SK-N-SH (cell line): Measurements from ENCODE around the gene TPO. TPM values are rescaled to one million over a fixed set of nuclear protein-coding genes. Genes with fewer than 3 reads are reported as not detected.

Experiments used
- CTCF ChIA-PET: fragments of 300-600, 350-600 bp; formaldehyde crosslinking; extraction: SDS; loops from one replicate; lab custom pipeline; 2021; lab: Yijun Ruan, JAX
- POLR2A ChIA-PET: fragments of 350-600 bp; sonication (Branson Sonifier 250); formaldehyde crosslinking; extraction: SDS; loops from one replicate; lab custom pipeline; 2020; ENCODE audit warnings: antibody characterized with exemption, inconsistent platforms; lab: Yijun Ruan, JAX
- DNase-seq: peaks from one replicate; pipeline ENCODE4 v3.0.0; 2012
- H2AFZ ChIP-seq: fragments of 200-600 bp; sonication (generic); 2 replicates; pipeline ENCODE4 v1.8.1; 2016; ENCODE audit warnings: antibody characterized with exemption, mild to moderate bottlenecking, low read depth
- H3F3A ChIP-seq: fragments of 200-600 bp; sonication (generic); replicated peaks from 2 replicates; pipeline ENCODE3; 2016; ENCODE audit warnings: antibody characterized with exemption, mild to moderate bottlenecking; ENCODE audit not compliant: insufficient read depth
- H3K27ac ChIP-seq, 2 experiments: fragments of 200-500 bp in 1 of 2; fragments of 200-600 bp in 1 of 2; sonication (Bioruptor generic) in 1 of 2; sonication (generic), shearing (Covaris generic) in 1 of 2; 2 replicates each; pipeline versions ENCODE4 v1.5.1 to v1.6.1; 2014 to 2016; ENCODE audit warnings: low read depth in 2 of 2, inconsistent platforms in 1 of 2, low read length in 1 of 2, mild to moderate bottlenecking in 1 of 2, mixed read lengths in 1 of 2
- H3K27me3 ChIP-seq: fragments of 200-600 bp; sonication (generic), shearing (Covaris generic); 2 replicates; pipeline ENCODE4 v1.6.1; 2016; ENCODE audit warnings: mixed run types; ENCODE audit not compliant: insufficient read depth
- H3K36me3 ChIP-seq, 2 experiments: fragments of 200-500 bp in 1 of 2; fragments of 200-600 bp in 1 of 2; sonication (Bioruptor generic) in 1 of 2; sonication (generic) in 1 of 2; replicated peaks in 1 of 2; 2 replicates each; pipeline versions ENCODE3 to v1.5.1; 2014 to 2016; ENCODE audit warnings: low read length in 1 of 2, mild to moderate bottlenecking in 1 of 2; ENCODE audit not compliant: insufficient read depth in 2 of 2, control insufficient read depth in 1 of 2
- H3K4me1 ChIP-seq, 2 experiments: fragments of 200-500 bp in 1 of 2; fragments of 200-600 bp in 1 of 2; sonication (Bioruptor generic) in 1 of 2; sonication (generic), shearing (Covaris generic) in 1 of 2; 2 replicates each; pipeline versions ENCODE4 v1.5.1 to v1.6.1; 2014 to 2016; ENCODE audit warnings: low read depth in 1 of 2, low read length in 1 of 2, mixed run types in 1 of 2; ENCODE audit not compliant: insufficient read depth in 2 of 2, control insufficient read depth in 1 of 2
- H3K4me2 ChIP-seq: fragments of 200-600 bp; sonication (generic), shearing (Covaris generic); 2 replicates; pipeline ENCODE4 v1.6.1; 2017; ENCODE audit warnings: mixed run types
- H3K4me3 ChIP-seq, 2 experiments: fragments of 200-500 bp in 1 of 2; fragments of 200-600 bp in 1 of 2; sonication (Bioruptor generic) in 1 of 2; sonication (generic), shearing (Covaris generic) in 1 of 2; 2 replicates each; pipeline versions ENCODE4 v1.5.1 to v1.8.1; 2014 to 2016; ENCODE audit warnings: low read depth in 2 of 2, inconsistent platforms in 1 of 2, low read length in 1 of 2, mild to moderate bottlenecking in 1 of 2, mixed read lengths in 1 of 2, moderate library complexity in 1 of 2
- H3K79me2 ChIP-seq: fragments of 200-600 bp; sonication (generic); 2 replicates; pipeline ENCODE4 v1.8.1; 2017; ENCODE audit warnings: mild to moderate bottlenecking; ENCODE audit not compliant: insufficient read depth
- H3K9ac ChIP-seq: fragments of 200-600 bp; sonication (generic); 2 replicates; pipeline ENCODE4 v1.6.1; 2017; ENCODE audit warnings: mixed run types
- H3K9me2 ChIP-seq: fragments of 200-600 bp; sonication (generic); 2 replicates; pipeline ENCODE4 v1.6.1; 2017; ENCODE audit warnings: mixed run types
- H3K9me3 ChIP-seq: fragments of 200-600 bp; sonication (generic); 2 replicates; pipeline ENCODE4 v1.6.1; 2017; ENCODE audit warnings: mixed run types, mild to moderate bottlenecking, moderate library complexity
- H4K20me1 ChIP-seq: fragments of 200-600 bp; sonication (generic); 2 replicates; pipeline ENCODE4 v1.6.1; 2017; ENCODE audit warnings: mild to moderate bottlenecking, mixed run types; ENCODE audit not compliant: insufficient read depth
- CHD2 ChIP-seq: fragments of 150-350 bp; IDR thresholded peaks from 2 replicates; pipeline ENCODE4 v1.6.1; 2018; ENCODE audit warnings: low read length; ENCODE audit not compliant: partially characterized antibody
- ELF1 ChIP-seq: IDR thresholded peaks from 2 replicates; pipeline ENCODE4 v1.4.0; 2012
- FOXJ3 ChIP-seq: sonication (generic); formaldehyde crosslinking; IDR thresholded peaks from 2 replicates; pipeline ENCODE4 v1.5.1; 2020; ENCODE audit warnings: mild to moderate bottlenecking, missing genetic modification reagents
- FOXM1 ChIP-seq: IDR thresholded peaks from 2 replicates; pipeline ENCODE4 v1.4.0; 2012; ENCODE audit warnings: low read depth, mild to moderate bottlenecking
- MXI1 ChIP-seq: IDR thresholded peaks from 2 replicates; pipeline ENCODE4 v1.6.1; 2012; ENCODE audit warnings: mild to moderate bottlenecking, low read depth, low read length, improper control_type of control experiment
- NFIC ChIP-seq: IDR thresholded peaks from 2 replicates; pipeline ENCODE4 v1.4.0; 2012; ENCODE audit warnings: borderline replicate concordance
- NRF1 ChIP-seq: IDR thresholded peaks from 2 replicates; pipeline ENCODE4 v1.6.1; 2012; ENCODE audit warnings: low read depth, mild to moderate bottlenecking, low read length
- RFX5 ChIP-seq: IDR thresholded peaks from 2 replicates; pipeline ENCODE4 v1.6.1; 2012; ENCODE audit warnings: mild to moderate bottlenecking, improper control_type of control experiment, low read length
- SIN3A ChIP-seq: IDR thresholded peaks from 2 replicates; pipeline ENCODE4 v1.6.1; 2012; ENCODE audit warnings: low read depth, mild to moderate bottlenecking, low read length, moderate library complexity, borderline replicate concordance
- SMC3 ChIP-seq: IDR thresholded peaks from 2 replicates; pipeline ENCODE4 v1.6.1; 2012; ENCODE audit warnings: low read depth, low read length, improper control_type of control experiment
- USF1 ChIP-seq: IDR thresholded peaks from 2 replicates; pipeline ENCODE4 v1.4.0; 2012; ENCODE audit warnings: low read depth, borderline replicate concordance
- USF2 ChIP-seq: fragments of 150-350 bp; IDR thresholded peaks from 2 replicates; pipeline ENCODE4 v1.6.1; 2017; ENCODE audit warnings: antibody characterized with exemption, low read length, low read depth, borderline replicate concordance
- YY1 ChIP-seq: IDR thresholded peaks from 2 replicates; pipeline ENCODE4 v1.4.0; 2012; ENCODE audit warnings: low read depth, mild to moderate bottlenecking
- WGBS: methylation state at CpG from one replicate; pipeline ENCODE4 v1.1.6; 2017; ENCODE audit warnings: low lambda C conversion rate; 5-methylcytosine and 5-hydroxymethylcytosine counted together
- polyA plus RNA-seq, 3 experiments: library from polyadenylated mRNA; depleted of rRNA; stranded (reverse); fragments of >200 nt; gene quantifications; 2 replicates each; pipeline ENCODE4 v1.2.3, GENCODE V29; 2012
- TF ChIP-seq, protein P1 (sequence below): fragments of 200-600 bp; sonication (generic); IDR thresholded peaks from 2 replicates; pipeline ENCODE4 v1.6.1; 2017; ENCODE audit warnings: antibody characterized with exemption, mild to moderate bottlenecking, moderate library complexity

Gene TPO
- polyA plus RNA-seq, 1 of the 3 experiments (the other 2 are of a cell fraction), result not detected

DNA sequence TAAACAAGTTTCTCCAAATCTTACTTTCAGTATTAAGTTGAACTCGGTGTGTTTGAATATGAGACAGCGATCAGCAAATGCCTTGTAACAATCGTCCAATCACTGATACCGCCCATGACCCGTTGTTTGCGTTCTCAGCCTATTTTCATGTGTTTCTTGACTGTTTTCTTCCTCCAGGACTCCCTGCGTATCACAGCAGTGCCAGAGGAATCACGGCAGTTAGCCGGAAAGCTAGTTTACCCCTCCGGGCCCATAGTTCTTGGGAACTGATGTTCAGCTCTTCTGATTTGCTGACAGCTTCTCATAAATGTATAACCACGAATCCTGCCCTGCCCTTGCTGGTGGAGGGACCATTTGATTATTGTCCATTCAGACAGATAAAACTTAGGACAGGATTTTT lies 42.2 kb upstream of the TPO start:
- no peak for TF ChIP-seq FOXM1
- TF ChIP-seq FOXJ3 (CRISPR knock-in tag), result no peak
- TF ChIP-seq USF1, result no peak
- TF ChIP-seq USF2, result no peak
- TF ChIP-seq NRF1, result no peak
- no peak for TF ChIP-seq CHD2
- TF ChIP-seq ELF1, result no peak
- TF ChIP-seq, protein P1, sequence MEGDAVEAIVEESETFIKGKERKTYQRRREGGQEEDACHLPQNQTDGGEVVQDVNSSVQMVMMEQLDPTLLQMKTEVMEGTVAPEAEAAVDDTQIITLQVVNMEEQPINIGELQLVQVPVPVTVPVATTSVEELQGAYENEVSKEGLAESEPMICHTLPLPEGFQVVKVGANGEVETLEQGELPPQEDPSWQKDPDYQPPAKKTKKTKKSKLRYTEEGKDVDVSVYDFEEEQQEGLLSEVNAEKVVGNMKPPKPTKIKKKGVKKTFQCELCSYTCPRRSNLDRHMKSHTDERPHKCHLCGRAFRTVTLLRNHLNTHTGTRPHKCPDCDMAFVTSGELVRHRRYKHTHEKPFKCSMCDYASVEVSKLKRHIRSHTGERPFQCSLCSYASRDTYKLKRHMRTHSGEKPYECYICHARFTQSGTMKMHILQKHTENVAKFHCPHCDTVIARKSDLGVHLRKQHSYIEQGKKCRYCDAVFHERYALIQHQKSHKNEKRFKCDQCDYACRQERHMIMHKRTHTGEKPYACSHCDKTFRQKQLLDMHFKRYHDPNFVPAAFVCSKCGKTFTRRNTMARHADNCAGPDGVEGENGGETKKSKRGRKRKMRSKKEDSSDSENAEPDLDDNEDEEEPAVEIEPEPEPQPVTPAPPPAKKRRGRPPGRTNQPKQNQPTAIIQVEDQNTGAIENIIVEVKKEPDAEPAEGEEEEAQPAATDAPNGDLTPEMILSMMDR, result no peak
- Histone ChIP-seq H3K27me3 (no peaks in the 10 kb centered on the region), H3K36me3 (no peaks in the 10 kb centered on the region), H4K20me1 (no peaks in the 10 kb centered on the region), H3K4me3 (no peak overlapping the region), H3K27ac (no peak overlapping the region), H3K9ac (no peak overlapping the region), H3K79me2 (no peaks in the 10 kb centered on the region), H3K9me2 (no peaks in the 10 kb centered on the region), H3K4me1 (peaks cover 0 to 6% of the 10 kb centered on the region in 2 experiments; a peak in 1 of 4 replicates), H3K4me2 (no peak overlapping the region), H3K9me3 (no peaks in the 10 kb centered on the region; the same call in 1 of the 2 replicates), H2AFZ (no peak overlapping the region), H3F3A (no peaks in the 10 kb centered on the region)
- 35% methylated on average over 11 of the region's 11 CpGs for WGBS
- POLR2A ChIA-PET, result interaction anchor here (0.6 kb wide), 1 partner anchor 888 kb away, joined by 3 read pairs; no protein-coding TSS in a partner anchor
- no peak for DNase-seq
- CTCF ChIA-PET, result no interaction called here

DNA sequence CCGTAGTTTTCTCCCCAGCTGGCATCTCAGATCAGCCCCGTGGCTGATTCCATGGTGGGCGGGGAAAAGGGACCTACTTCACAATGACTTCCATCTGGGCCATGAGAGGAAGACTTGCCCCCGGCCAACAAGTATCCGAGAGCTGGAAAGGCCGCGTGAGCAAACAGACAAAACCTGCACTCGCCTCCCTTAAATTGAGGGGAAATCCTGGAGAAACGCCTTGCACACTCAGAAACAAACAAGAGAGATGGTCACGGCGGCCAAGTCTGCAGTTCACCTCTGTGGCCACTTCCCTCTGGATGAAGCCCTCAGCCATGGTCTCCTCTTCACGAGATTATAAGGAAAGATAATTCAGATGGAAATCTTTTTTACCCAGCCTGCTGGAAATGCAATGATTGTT lies 39.4 kb upstream of the TPO start:
- H3K4me2 ChIP-seq, result no peak overlapping the region
- TF ChIP-seq RFX5 (no peak), USF2 (no peak), SIN3A (no peak), MXI1 (no peak), SMC3 (no peak), YY1 (no peak), NFIC (no peak)
- no peaks in the 10 kb centered on the region for H3K9me2 ChIP-seq
- no peaks in the 10 kb centered on the region for H3F3A ChIP-seq
- H3K36me3 ChIP-seq, result no peaks in the 10 kb centered on the region
- H3K4me1 ChIP-seq, result no peaks in the 10 kb centered on the region
- no peaks in the 10 kb centered on the region for H3K27me3 ChIP-seq
- no peaks in the 10 kb centered on the region; the same call in 1 of the 2 replicates for H3K9me3 ChIP-seq
- ChIA-PET CTCF (interaction anchor here (1.2 kb wide), 1 partner anchor 177 kb away, joined by 4 read pairs; no protein-coding TSS in a partner anchor), POLR2A (no interaction called here)
- H3K27ac ChIP-seq, result no peak overlapping the region
- WGBS, result 43% methylated on average over 12 of the region's 12 CpGs
- no peak overlapping the region for H3K9ac ChIP-seq
- H3K79me2 ChIP-seq, result no peaks in the 10 kb centered on the region
- H4K20me1 ChIP-seq, result no peaks in the 10 kb centered on the region
- H3K4me3 ChIP-seq, result no peak overlapping the region
- H2AFZ ChIP-seq, result no peak overlapping the region
- DNase-seq, result no peak
